Measurements from ENCODE around the gene ARAP3. TPM values are rescaled to one million over a fixed set of nuclear protein-coding genes. Genes with fewer than 3 reads are reported as not detected.

The ARAP3 gene
- polyA plus RNA-seq, 1 donor from 2014 or later: 1.4 TPM

Other genes starting within 250 kb of the ARAP3 start
- gene PCDHGC3, start 206.3 kb downstream of the ARAP3 start, polyA plus RNA-seq: 2.1 and 2.8 TPM in 2 replicates
- gene PCDHGC4, start 197.2 kb downstream of the ARAP3 start, polyA plus RNA-seq: 4.3 and 6.4 TPM in 2 replicates
- gene PCDHGC5, start 193.1 kb downstream of the ARAP3 start, polyA plus RNA-seq: 0.51 and 0.54 TPM in 2 replicates
- 21.9 and 22.4 TPM in 2 replicates for gene DIAPH1, start 63.2 kb downstream of the ARAP3 start, polyA plus RNA-seq
- gene HDAC3, start 45.4 kb downstream of the ARAP3 start, polyA plus RNA-seq: 115 and 138 TPM in 2 replicates
- 44.9 and 49.4 TPM in 2 replicates for gene RELL2, start 45.2 kb downstream of the ARAP3 start, polyA plus RNA-seq
- gene FCHSD1, start 30.8 kb downstream of the ARAP3 start, polyA plus RNA-seq: 3.9 and 5.4 TPM in 2 replicates
- 13.9 and 21.3 TPM in 2 replicates for gene PCDH1, start 196.2 kb upstream of the ARAP3 start, polyA plus RNA-seq
- 49.6 and 61.4 TPM in 2 replicates for gene DELE1, start 241.6 kb upstream of the ARAP3 start, polyA plus RNA-seq